Liver (tissue), 9 donors: ENCODE results near the gene PGLYRP3. TPM values are rescaled to one million over a fixed set of nuclear protein-coding genes. Genes with fewer than 3 reads are reported as not detected.
A peak's percentile ranks its signal among the peaks of the same experiment; 100 is the strongest.

Experiments used
- DNase-seq: peaks from one replicate; pipeline ENCODE4 v3.0.0-alpha.2; 2017; ENCODE audit warnings: low spot score
- H3K27ac ChIP-seq, 2 donors: one replicate each; pipeline ENCODE4 v1.7.0; 2013; ENCODE audit warnings: inconsistent platforms in 2 of 2, low read length in 2 of 2, control low read depth in 1 of 2, low read depth in 1 of 2, mild to moderate bottlenecking in 1 of 2
- H3K27me3 ChIP-seq, 4 donors: one replicate each; pipeline versions ENCODE4 v1.6.1 to v1.7.0; 2013; ENCODE audit warnings: low read length in 3 of 4, inconsistent platforms in 1 of 4, mild to moderate bottlenecking in 1 of 4, moderate library complexity in 1 of 4; ENCODE audit not compliant: control insufficient read depth in 4 of 4, insufficient read depth in 4 of 4
- H3K36me3 ChIP-seq, 4 donors: one replicate each; pipeline versions ENCODE4 v1.6.1 to v1.7.0; 2013; ENCODE audit warnings: low read length in 3 of 4, mild to moderate bottlenecking in 3 of 4, low read depth in 1 of 4, moderate library complexity in 1 of 4; ENCODE audit not compliant: control insufficient read depth in 4 of 4, insufficient read depth in 3 of 4
- H3K4me1 ChIP-seq, 4 donors: one replicate each; pipeline versions ENCODE4 v1.6.1 to v1.7.0; 2013; ENCODE audit warnings: low read length in 3 of 4, mild to moderate bottlenecking in 3 of 4, moderate library complexity in 1 of 4; ENCODE audit not compliant: control insufficient read depth in 4 of 4, insufficient read depth in 4 of 4
- H3K4me3 ChIP-seq, 3 donors: one replicate each; pipeline versions ENCODE4 v1.6.1 to v1.7.0; 2013; ENCODE audit warnings: low read length in 3 of 3, control low read depth in 1 of 3, low read depth in 1 of 3, mild to moderate bottlenecking in 1 of 3
- H3K9ac ChIP-seq, 2 donors: one replicate each; pipeline ENCODE4 v1.7.0; 2013; ENCODE audit warnings: low read length in 2 of 2, mild to moderate bottlenecking in 2 of 2, moderate library complexity in 2 of 2, control low read depth in 1 of 2, low read depth in 1 of 2
- H3K9me3 ChIP-seq, 4 donors: one replicate each; pipeline versions ENCODE4 v1.6.1 to v1.7.0; 2013; ENCODE audit warnings: low read length in 3 of 4; ENCODE audit not compliant: control insufficient read depth in 4 of 4
- EGR1 ChIP-seq, 2 donors: IDR thresholded peaks; 2 replicates each; pipeline ENCODE4 v1.6.1; 2016 to 2018; ENCODE audit warnings: antibody characterized with exemption in 2 of 2, low read depth in 2 of 2
- FOXA2 ChIP-seq: IDR thresholded peaks from 2 replicates; pipeline ENCODE4 v1.6.1; 2016; ENCODE audit warnings: antibody characterized with exemption
- HNF4A ChIP-seq, 2 donors: conservative IDR thresholded peaks; 2 replicates each; pipeline ENCODE4 v1.6.1; 2016; ENCODE audit warnings: antibody characterized with exemption in 2 of 2, mild to moderate bottlenecking in 2 of 2
- JUND ChIP-seq, 2 donors: IDR thresholded peaks; 2 replicates each; pipeline ENCODE4 v1.6.1; 2016; ENCODE audit warnings: antibody characterized with exemption in 2 of 2
- NR2F2 ChIP-seq: IDR thresholded peaks from 2 replicates; pipeline ENCODE4 v1.6.1; 2016; ENCODE audit warnings: antibody characterized with exemption
- RAD21 ChIP-seq, 2 donors: IDR thresholded peaks; 2 replicates each; pipeline ENCODE4 v1.6.1; 2016; ENCODE audit warnings: antibody characterized with exemption in 2 of 2, mild to moderate bottlenecking in 2 of 2
- RXRA ChIP-seq, 2 donors: IDR thresholded peaks; 2 replicates each; pipeline ENCODE4 v1.6.1; 2017 to 2018; ENCODE audit warnings: antibody characterized with exemption in 2 of 2, mild to moderate bottlenecking in 1 of 2
- SP1 ChIP-seq: IDR thresholded peaks from 2 replicates; pipeline ENCODE4 v1.6.1; 2018; ENCODE audit warnings: antibody characterized with exemption, mild to moderate bottlenecking
- TAF1 ChIP-seq: conservative IDR thresholded peaks from 2 replicates; pipeline ENCODE4 v1.6.1; 2016; ENCODE audit warnings: antibody characterized with exemption, mild to moderate bottlenecking
- YY1 ChIP-seq: IDR thresholded peaks from 2 replicates; pipeline ENCODE4 v1.6.1; 2016; ENCODE audit warnings: antibody characterized with exemption, mild to moderate bottlenecking
- WGBS: extraction: QIAGEN DNeasy Blood & Tissue Kit; methylation state at CpG from one replicate; pipeline ENCODE4 v1.1.7; 2013; 5-methylcytosine and 5-hydroxymethylcytosine counted together
- polyA plus RNA-seq, 2 donors: library from polyadenylated mRNA; stranded (reverse) in 1 of 2; unstranded in 1 of 2; fragments of 200-250 nt in 1 of 2; fragments of >200 nt in 1 of 2; fragmentation: Nextera tagmentation in 1 of 2; extraction: Ambion mirVana in 1 of 2; gene quantifications; one replicate each; pipeline versions ENCODE4 v1.2.1 to v1.2.3, GENCODE V29; 2013 to 2015
- total RNA-seq, 2 donors: library from RNA; depleted of rRNA; stranded (reverse); fragments of >200 nt; gene quantifications; one replicate each; pipeline ENCODE4 v1.2.3, GENCODE V29; 2014
- TF ChIP-seq, protein P1 (sequence below): IDR thresholded peaks from 2 replicates; pipeline ENCODE4 v1.6.1; 2016; ENCODE audit warnings: antibody characterized with exemption
- TF ChIP-seq, protein P2 (sequence below): IDR thresholded peaks from 2 replicates; pipeline ENCODE4 v1.6.1; 2016; ENCODE audit warnings: antibody characterized with exemption, mild to moderate bottlenecking
- TF ChIP-seq, protein P3 (sequence below): IDR thresholded peaks from 2 replicates; pipeline ENCODE4 v1.6.1; 2016; ENCODE audit warnings: antibody characterized with exemption
- TF ChIP-seq, protein P4 (sequence below): fragments of 150-350 bp; IDR thresholded peaks from 2 replicates; pipeline ENCODE4 v1.5.1; 2017; ENCODE audit warnings: improper control_type of control experiment, low read depth, low read length; ENCODE audit not compliant: missing input control
- donor health status: healthy.
- donor health status: healthy.
- donor health status: healthy.
- donor health status: healthy.
- donor health status: healthy.

The PGLYRP3 gene
- total and polyA plus RNA-seq, 4 donors, result not detected

DNA sequence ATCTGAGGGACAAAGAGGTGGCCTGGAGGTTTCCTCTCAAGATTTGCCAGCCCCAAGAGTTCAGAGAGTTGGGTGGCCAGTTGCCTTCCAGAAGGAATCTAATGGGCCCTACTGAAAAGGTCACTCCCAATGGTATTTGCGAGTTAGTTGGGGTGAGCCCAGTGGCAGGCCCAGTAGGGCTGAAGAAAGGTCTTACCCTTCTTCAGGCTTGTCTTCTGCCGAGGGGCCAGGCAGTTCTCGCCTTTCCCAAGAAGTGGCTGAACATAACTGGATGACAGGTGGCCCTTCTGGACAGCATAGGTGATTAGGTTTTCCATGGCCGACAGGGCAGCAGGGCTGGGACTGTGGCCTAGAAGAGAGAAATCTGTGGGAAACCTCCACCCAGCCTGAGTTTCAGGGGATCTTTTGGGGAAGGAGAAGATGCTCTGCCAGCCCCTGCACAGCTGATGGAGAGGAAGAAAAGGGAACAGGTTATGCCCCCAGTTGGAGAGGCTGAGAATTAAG lies 28.7 kb upstream of the PGLYRP3 start (continued):
- TF ChIP-seq, protein P1, sequence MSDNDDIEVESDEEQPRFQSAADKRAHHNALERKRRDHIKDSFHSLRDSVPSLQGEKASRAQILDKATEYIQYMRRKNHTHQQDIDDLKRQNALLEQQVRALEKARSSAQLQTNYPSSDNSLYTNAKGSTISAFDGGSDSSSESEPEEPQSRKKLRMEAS, result no peak
- no peak for TF ChIP-seq NR2F2
- TF ChIP-seq JUND (IDR thresholded peaks at IDR 0.05), result no peak

DNA sequence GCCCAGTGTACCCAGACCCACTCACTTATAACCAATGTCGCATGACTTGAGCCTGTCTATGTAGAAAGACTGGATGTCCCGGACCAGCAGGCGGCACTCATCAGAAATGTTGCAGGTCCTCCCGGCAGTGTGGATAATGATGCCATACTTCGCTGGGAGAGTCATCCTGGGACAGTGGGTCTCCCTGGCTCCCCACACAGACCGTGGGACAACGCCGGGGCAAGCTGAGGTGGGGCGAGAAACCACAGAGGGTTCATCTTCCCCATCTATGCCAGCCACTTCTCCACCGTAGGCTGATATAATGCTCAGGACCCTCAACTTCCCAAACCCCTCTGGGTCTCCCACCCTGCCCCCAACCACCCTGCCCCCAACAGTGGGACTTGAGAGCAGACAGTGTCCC lies 27.6 kb upstream of the PGLYRP3 start:
- Histone ChIP-seq H3K27ac (no peak overlapping the region), H3K27me3 (peaks cover 0 to 5% (median 0%) of the 10 kb centered on the region in 4 donors), H3K4me1 (no peaks in the 10 kb centered on the region), H3K36me3 (no peaks in the 10 kb centered on the region), H3K4me3 (no peak overlapping the region), H3K9ac (no peak overlapping the region), H3K9me3 (no peaks in the 10 kb centered on the region)
- peak; percentile 16 for DNase-seq
- 95% methylated on average over 10 of the region's 10 CpGs for WGBS
- TF ChIP-seq TAF1 (no peak), JUND (IDR thresholded peaks at IDR 0.05) (no peak), RXRA (IDR thresholded peaks at IDR 0.05) (no peak), EGR1 (IDR thresholded peaks at IDR 0.05; ENCODE audit: low read depth in 2 of 2) (no peak), FOXA2 (no peak), YY1 (no peak), NR2F2 (no peak), RAD21 (IDR thresholded peaks at IDR 0.05) (no peak)
- TF ChIP-seq, protein P2, sequence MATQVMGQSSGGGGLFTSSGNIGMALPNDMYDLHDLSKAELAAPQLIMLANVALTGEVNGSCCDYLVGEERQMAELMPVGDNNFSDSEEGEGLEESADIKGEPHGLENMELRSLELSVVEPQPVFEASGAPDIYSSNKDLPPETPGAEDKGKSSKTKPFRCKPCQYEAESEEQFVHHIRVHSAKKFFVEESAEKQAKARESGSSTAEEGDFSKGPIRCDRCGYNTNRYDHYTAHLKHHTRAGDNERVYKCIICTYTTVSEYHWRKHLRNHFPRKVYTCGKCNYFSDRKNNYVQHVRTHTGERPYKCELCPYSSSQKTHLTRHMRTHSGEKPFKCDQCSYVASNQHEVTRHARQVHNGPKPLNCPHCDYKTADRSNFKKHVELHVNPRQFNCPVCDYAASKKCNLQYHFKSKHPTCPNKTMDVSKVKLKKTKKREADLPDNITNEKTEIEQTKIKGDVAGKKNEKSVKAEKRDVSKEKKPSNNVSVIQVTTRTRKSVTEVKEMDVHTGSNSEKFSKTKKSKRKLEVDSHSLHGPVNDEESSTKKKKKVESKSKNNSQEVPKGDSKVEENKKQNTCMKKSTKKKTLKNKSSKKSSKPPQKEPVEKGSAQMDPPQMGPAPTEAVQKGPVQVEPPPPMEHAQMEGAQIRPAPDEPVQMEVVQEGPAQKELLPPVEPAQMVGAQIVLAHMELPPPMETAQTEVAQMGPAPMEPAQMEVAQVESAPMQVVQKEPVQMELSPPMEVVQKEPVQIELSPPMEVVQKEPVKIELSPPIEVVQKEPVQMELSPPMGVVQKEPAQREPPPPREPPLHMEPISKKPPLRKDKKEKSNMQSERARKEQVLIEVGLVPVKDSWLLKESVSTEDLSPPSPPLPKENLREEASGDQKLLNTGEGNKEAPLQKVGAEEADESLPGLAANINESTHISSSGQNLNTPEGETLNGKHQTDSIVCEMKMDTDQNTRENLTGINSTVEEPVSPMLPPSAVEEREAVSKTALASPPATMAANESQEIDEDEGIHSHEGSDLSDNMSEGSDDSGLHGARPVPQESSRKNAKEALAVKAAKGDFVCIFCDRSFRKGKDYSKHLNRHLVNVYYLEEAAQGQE, result no peak
- TF ChIP-seq, protein P1, result no peak
- TF ChIP-seq, protein P3, sequence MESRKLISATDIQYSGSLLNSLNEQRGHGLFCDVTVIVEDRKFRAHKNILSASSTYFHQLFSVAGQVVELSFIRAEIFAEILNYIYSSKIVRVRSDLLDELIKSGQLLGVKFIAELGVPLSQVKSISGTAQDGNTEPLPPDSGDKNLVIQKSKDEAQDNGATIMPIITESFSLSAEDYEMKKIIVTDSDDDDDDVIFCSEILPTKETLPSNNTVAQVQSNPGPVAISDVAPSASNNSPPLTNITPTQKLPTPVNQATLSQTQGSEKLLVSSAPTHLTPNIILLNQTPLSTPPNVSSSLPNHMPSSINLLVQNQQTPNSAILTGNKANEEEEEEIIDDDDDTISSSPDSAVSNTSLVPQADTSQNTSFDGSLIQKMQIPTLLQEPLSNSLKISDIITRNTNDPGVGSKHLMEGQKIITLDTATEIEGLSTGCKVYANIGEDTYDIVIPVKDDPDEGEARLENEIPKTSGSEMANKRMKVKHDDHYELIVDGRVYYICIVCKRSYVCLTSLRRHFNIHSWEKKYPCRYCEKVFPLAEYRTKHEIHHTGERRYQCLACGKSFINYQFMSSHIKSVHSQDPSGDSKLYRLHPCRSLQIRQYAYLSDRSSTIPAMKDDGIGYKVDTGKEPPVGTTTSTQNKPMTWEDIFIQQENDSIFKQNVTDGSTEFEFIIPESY, result no peak
- TF ChIP-seq, protein P4, sequence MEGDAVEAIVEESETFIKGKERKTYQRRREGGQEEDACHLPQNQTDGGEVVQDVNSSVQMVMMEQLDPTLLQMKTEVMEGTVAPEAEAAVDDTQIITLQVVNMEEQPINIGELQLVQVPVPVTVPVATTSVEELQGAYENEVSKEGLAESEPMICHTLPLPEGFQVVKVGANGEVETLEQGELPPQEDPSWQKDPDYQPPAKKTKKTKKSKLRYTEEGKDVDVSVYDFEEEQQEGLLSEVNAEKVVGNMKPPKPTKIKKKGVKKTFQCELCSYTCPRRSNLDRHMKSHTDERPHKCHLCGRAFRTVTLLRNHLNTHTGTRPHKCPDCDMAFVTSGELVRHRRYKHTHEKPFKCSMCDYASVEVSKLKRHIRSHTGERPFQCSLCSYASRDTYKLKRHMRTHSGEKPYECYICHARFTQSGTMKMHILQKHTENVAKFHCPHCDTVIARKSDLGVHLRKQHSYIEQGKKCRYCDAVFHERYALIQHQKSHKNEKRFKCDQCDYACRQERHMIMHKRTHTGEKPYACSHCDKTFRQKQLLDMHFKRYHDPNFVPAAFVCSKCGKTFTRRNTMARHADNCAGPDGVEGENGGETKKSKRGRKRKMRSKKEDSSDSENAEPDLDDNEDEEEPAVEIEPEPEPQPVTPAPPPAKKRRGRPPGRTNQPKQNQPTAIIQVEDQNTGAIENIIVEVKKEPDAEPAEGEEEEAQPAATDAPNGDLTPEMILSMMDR, result no peak

DNA sequence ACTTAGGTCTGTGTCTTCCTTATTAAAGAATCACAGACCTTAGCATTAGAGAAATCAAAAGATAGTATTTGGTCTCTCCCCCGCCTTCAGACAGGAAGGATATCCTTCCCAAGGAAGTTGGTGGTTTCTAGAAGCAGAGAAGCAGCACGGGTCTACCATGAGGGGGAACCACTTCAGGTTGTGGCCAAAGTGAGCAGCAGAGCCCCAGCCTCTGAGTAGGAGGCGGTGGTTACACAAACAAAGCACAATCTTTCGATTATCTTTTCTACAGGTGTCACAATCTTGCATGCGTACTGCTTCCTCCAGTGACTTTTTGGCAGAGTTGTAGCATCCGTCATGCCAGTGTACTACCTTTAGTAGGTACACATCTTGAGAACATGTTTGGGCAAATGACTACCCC lies 27.1 kb upstream of the PGLYRP3 start:
- H3K36me3 ChIP-seq, result no peaks in the 10 kb centered on the region
- H3K4me1 ChIP-seq, result no peaks in the 10 kb centered on the region
- no peak for DNase-seq
- no peak overlapping the region for H3K27ac ChIP-seq
- no peak overlapping the region for H3K9ac ChIP-seq
- WGBS, result 69% methylated on average over 6 of the region's 6 CpGs
- no peak overlapping the region for H3K4me3 ChIP-seq
- H3K27me3 ChIP-seq, result peaks cover 0 to 5% (median 0%) of the 10 kb centered on the region in 4 donors
- no peaks in the 10 kb centered on the region for H3K9me3 ChIP-seq
- TF ChIP-seq, protein P4, result no peak
- TF ChIP-seq RXRA (IDR thresholded peaks at IDR 0.05) (no peak), SP1 (no peak), HNF4A (conservative IDR thresholded peaks at IDR 0.05) (no peak), EGR1 (IDR thresholded peaks at IDR 0.05; ENCODE audit: low read depth in 2 of 2) (no peak)
- TF ChIP-seq, protein P3, result no peak
